HG02623 (cell line): Measurements from ENCODE around the gene TTC7B.

Experiments
- ATAC-seq: cut with Tn5 transposase; IDR thresholded peaks from one replicate; pipeline ENCODE4 v1.9.1; 2021; ENCODE audit warnings: moderate library complexity; ENCODE audit not compliant: unreplicated experiment

Gene TTC7B

GRCh38 chr14:90742252-90742651 lies 74.0 kb downstream of the TTC7B start:
- ATAC-seq, result no peak

- no peak for ATAC-seq
Observed at GRCh38 chr14:90741682-90741946, 74.6 kb downstream of the TTC7B start.

- ATAC-seq, result no peak
Observed at GRCh38 chr14:90740946-90741681, 75.1 kb downstream of the TTC7B start.

GRCh38 chr14:90740081-90740480 lies 76.1 kb downstream of the TTC7B start:
- no peak for ATAC-seq

- no peak for ATAC-seq
Observed at GRCh38 chr14:90739318-90740068, 76.7 kb downstream of the TTC7B start.

- ATAC-seq, result no peak
Observed at GRCh38 chr14:90733139-90733808, 83.0 kb downstream of the TTC7B start.

GRCh38 chr14:90732718-90733117 lies 83.5 kb downstream of the TTC7B start:
- ATAC-seq, result no peak

GRCh38 chr14:90732139-90732538 lies 84.1 kb downstream of the TTC7B start:
- ATAC-seq, result no peak

- ATAC-seq, result no peak
Observed at GRCh38 chr14:90731487-90731886, 84.7 kb downstream of the TTC7B start.

- ATAC-seq, result no peak
Observed at GRCh38 chr14:90730206-90730766, 85.9 kb downstream of the TTC7B start.

GRCh38 chr14:90728951-90729350 lies 87.3 kb downstream of the TTC7B start:
- ATAC-seq, result no peak

- no peak for ATAC-seq
Observed at GRCh38 chr14:90727082-90727481, 89.1 kb downstream of the TTC7B start.

GRCh38 chr14:90726656-90727055 lies 89.6 kb downstream of the TTC7B start:
- no peak for ATAC-seq

- ATAC-seq, result no peak
Observed at GRCh38 chr14:90724866-90725265, 91.4 kb downstream of the TTC7B start.

GRCh38 chr14:90722590-90722989 lies 93.6 kb downstream of the TTC7B start:
- ATAC-seq, result no peak

- no peak for ATAC-seq
Observed at GRCh38 chr14:90721619-90722305, 94.5 kb downstream of the TTC7B start.

- no peak for ATAC-seq
Observed at GRCh38 chr14:90720832-90721231, 95.4 kb downstream of the TTC7B start.

GRCh38 chr14:90720336-90720735 lies 95.9 kb downstream of the TTC7B start:
- ATAC-seq, result no peak

GRCh38 chr14:90717916-90718315 lies 98.3 kb downstream of the TTC7B start:
- ATAC-seq, result no peak

- ATAC-seq, result no peak
Observed at GRCh38 chr14:90715993-90716392, 100.2 kb downstream of the TTC7B start.

- no peak for ATAC-seq
Observed at GRCh38 chr14:90715495-90715894, 100.7 kb downstream of the TTC7B start.
